HepG2 (cell line): ENCODE measurements around the gene OR7D2. TPM values are rescaled to one million over a fixed set of nuclear protein-coding genes. Genes with fewer than 3 reads are reported as not detected.

ENCODE experiments used
- ATAC-seq: fragments of 200-7000 bp; cut with Tn5 transposase; 3 replicates; pipeline ENCODE4 v1.9.1; 2020; ENCODE audit warnings: mild to moderate bottlenecking, moderate library complexity
- BruUV-seq: library from RNA; stranded (reverse); fragments of 400-500 nt; replicated peaks from 2 replicates; lab custom pipeline; 2021; lab: Mats Ljungman, UMichigan
- CTCF ChIA-PET: fragments of 300-600 bp; formaldehyde crosslinking; extraction: SDS; loops from one replicate; lab custom pipeline; 2021; ENCODE audit warnings: low total read pairs, inconsistent platforms, low intra/inter-chr PET ratio; lab: Yijun Ruan, JAX
- POLR2A ChIA-PET: fragments of 350-600 bp; sonication (Branson Sonifier 250); formaldehyde crosslinking; loops from one replicate; lab custom pipeline; 2020; ENCODE audit warnings: antibody characterized with exemption, inconsistent platforms; lab: Yijun Ruan, JAX
- DNase-seq: peaks from one replicate; pipeline ENCODE4 v3.0.0-alpha.2; 2015; ENCODE audit warnings: low spot score
- FAIRE-seq: peaks from 3 replicates; lab custom pipeline; 2011; peaks lifted over from hg19 to GRCh38; lab: Jason Lieb, UNC
- H2AFZ ChIP-seq: one replicate; pipeline ENCODE4 v1.6.1; 2011; ENCODE audit warnings: low read length, inconsistent platforms
- H3K27ac ChIP-seq: fragments of 300-600 bp; 3 replicates; pipeline ENCODE4 v1.8.0; 2011; ENCODE audit warnings: mixed run types, mild to moderate bottlenecking, mixed read lengths, low read length, inconsistent platforms; ENCODE audit not compliant: insufficient read depth; ENCODE audit errors: extremely low read length
- H3K27me3 ChIP-seq, 2 experiments: fragments of 200-600 bp in 1 of 2; 2 replicates in 1 of 2; 3 replicates in 1 of 2; pipeline versions ENCODE4 v1.6.0 to v1.8.0; 2011; ENCODE audit warnings: low read length in 2 of 2, mild to moderate bottlenecking in 2 of 2, moderate library complexity in 2 of 2, inconsistent platforms in 1 of 2; ENCODE audit not compliant: insufficient read depth in 2 of 2, control insufficient read depth in 1 of 2
- H3K36me3 ChIP-seq, 2 experiments: fragments of 200-600 bp in 1 of 2; replicated peaks in 1 of 2; 2 replicates in 1 of 2; 3 replicates in 1 of 2; pipeline versions ENCODE4 v1.5.1 to v1.8.0; 2011; ENCODE audit warnings: low read length in 2 of 2, inconsistent platforms in 1 of 2; ENCODE audit not compliant: insufficient read depth in 2 of 2, control insufficient read depth in 1 of 2
- H3K4me1 ChIP-seq: 2 replicates; pipeline ENCODE4 v1.5.1; 2012; ENCODE audit warnings: low read length, inconsistent platforms; ENCODE audit not compliant: insufficient read depth
- H3K4me2 ChIP-seq: 2 replicates; pipeline ENCODE4 v1.6.0; 2011; ENCODE audit warnings: low read depth, low read length, inconsistent platforms
- H3K4me3 ChIP-seq, 3 experiments: fragments of 200-600 bp in 1 of 3; sonication (generic), shearing (Covaris generic) in 1 of 3; replicated peaks in 1 of 3; 2 replicates each; pipeline ENCODE4 v1.5.1; 2011 to 2016; ENCODE audit warnings: low read length in 3 of 3, inconsistent platforms in 2 of 3, low read depth in 2 of 3, mild to moderate bottlenecking in 2 of 3, control low read depth in 1 of 3, mixed read lengths in 1 of 3; ENCODE audit not compliant: insufficient read depth in 1 of 3
- H3K79me2 ChIP-seq: one replicate; pipeline ENCODE4 v1.6.1; 2011; ENCODE audit warnings: low read length, inconsistent platforms; ENCODE audit not compliant: insufficient read depth
- H3K9ac ChIP-seq: 2 replicates; pipeline ENCODE4 v1.6.0; 2011; ENCODE audit warnings: mild to moderate bottlenecking, low read depth, low read length, inconsistent platforms; ENCODE audit not compliant: insufficient read depth
- H3K9me3 ChIP-seq: 2 replicates; pipeline ENCODE4 v1.5.1; 2012; ENCODE audit warnings: mild to moderate bottlenecking, low read length
- H4K20me1 ChIP-seq: 2 replicates; pipeline ENCODE4 v1.6.0; 2011; ENCODE audit warnings: inconsistent platforms, mild to moderate bottlenecking, low read length, moderate library complexity; ENCODE audit not compliant: insufficient read depth
- ATF1 ChIP-seq: IDR thresholded peaks from 2 replicates; pipeline ENCODE4 v1.6.1; 2016; ENCODE audit warnings: mild to moderate bottlenecking, control low read depth
- ETS1 ChIP-seq: sonication (generic); formaldehyde crosslinking; IDR thresholded peaks from 2 replicates; pipeline ENCODE4 v1.4.0; 2020; ENCODE audit warnings: missing genetic modification reagents
- HNRNPL ChIP-seq: fragments of 200-400 bp; formaldehyde crosslinking; IDR thresholded peaks from 2 replicates; pipeline ENCODE4 v1.6.1; 2017; ENCODE audit warnings: mild to moderate bottlenecking, low read depth, low read length
- HOXA5 ChIP-seq: sonication (generic); formaldehyde crosslinking; IDR thresholded peaks from 2 replicates; pipeline ENCODE4 v1.4.0; 2020; ENCODE audit warnings: missing genetic modification reagents
- IKZF5 ChIP-seq: IDR thresholded peaks from 2 replicates; pipeline ENCODE4 v1.6.1; 2018; ENCODE audit warnings: missing genetic modification reagents, mild to moderate bottlenecking, missing compliant biosample characterization
- MAZ ChIP-seq, 2 experiments: sonication (generic) in 1 of 2; formaldehyde crosslinking in 1 of 2; IDR thresholded peaks; 2 replicates each; pipeline versions ENCODE4 v1.5.0 to v1.6.1; 2012 to 2020; ENCODE audit warnings: low read depth in 2 of 2, mild to moderate bottlenecking in 2 of 2, borderline replicate concordance in 1 of 2, improper control_type of control experiment in 1 of 2, low read length in 1 of 2, missing genetic modification reagents in 1 of 2, moderate library complexity in 1 of 2
- PITX1 ChIP-seq: sonication (generic); formaldehyde crosslinking; IDR thresholded peaks from 2 replicates; pipeline ENCODE4 v1.5.1; 2020; ENCODE audit warnings: mild to moderate bottlenecking, missing genetic modification reagents
- RBAK ChIP-seq: sonication (generic); formaldehyde crosslinking; IDR thresholded peaks from 2 replicates; pipeline ENCODE4 v1.5.1; 2020; ENCODE audit warnings: mild to moderate bottlenecking, missing genetic modification reagents
- SIX4 ChIP-seq: sonication (generic); formaldehyde crosslinking; IDR thresholded peaks from 2 replicates; pipeline ENCODE4 v1.4.0; 2020; ENCODE audit warnings: missing genetic modification reagents
- ZBTB10 ChIP-seq: sonication (generic); formaldehyde crosslinking; IDR thresholded peaks from 2 replicates; pipeline ENCODE4 v1.4.0; 2020; ENCODE audit warnings: missing genetic modification reagents, borderline replicate concordance
- ZNF577 ChIP-seq: sonication (generic); formaldehyde crosslinking; IDR thresholded peaks from 2 replicates; pipeline ENCODE4 v1.4.0; 2020; ENCODE audit warnings: mild to moderate bottlenecking, low read depth, missing genetic modification reagents, borderline replicate concordance
- ZNF609 ChIP-seq: sonication (generic); formaldehyde crosslinking; IDR thresholded peaks from 2 replicates; pipeline ENCODE4 v1.4.0; 2020; ENCODE audit warnings: mild to moderate bottlenecking, missing genetic modification reagents, borderline replicate concordance
- ZNF766 ChIP-seq: sonication (generic); formaldehyde crosslinking; IDR thresholded peaks from 2 replicates; pipeline ENCODE4 v1.5.0; 2020; ENCODE audit warnings: missing genetic modification reagents, borderline replicate concordance
- WGBS: methylation state at CpG from one replicate; pipeline ENCODE4 v1.1.6; 2017; ENCODE audit warnings: low lambda C conversion rate; 5-methylcytosine and 5-hydroxymethylcytosine counted together
- in situ Hi-C: cut with HindIII; loops from 2 replicates; pipeline ENCODE4 v1.10.0; 2017; ENCODE audit warnings: low pct_unique_long_range_greater_than_20kb; ENCODE audit not compliant: extremely low pct_ligation_motif_present
- intact Hi-C: fragments of 100-400 bp; cut with micrococcal nuclease; formaldehyde crosslinking; loops from one replicate; pipeline ENCODE4 v1.10.0; 2022; ENCODE audit not compliant: unreplicated experiment
- polyA plus RNA-seq, 8 experiments: library from polyadenylated mRNA; depleted of rRNA in 3 of 8; stranded (reverse) in 7 of 8; unstranded in 1 of 8; fragments of >200 nt; fragmentation: Illumina TruSeq in 4 of 8; extraction: Trizol in 4 of 8; gene quantifications; 2 replicates each; pipeline versions ENCODE4 v1.2.1 to v1.2.3, GENCODE V29; 2011 to 2016; ENCODE audit warnings: low read depth in 4 of 8, missing spikeins in 1 of 8, mixed read lengths in 1 of 8; ENCODE audit not compliant: insufficient read depth in 1 of 8
- total RNA-seq, 5 experiments: library from RNA; depleted of rRNA; stranded (reverse); fragments of >200 nt; fragmentation: Illumina TruSeq; extraction: Trizol; gene quantifications; 2 replicates each; pipeline ENCODE4 v1.2.3, GENCODE V29; 2016; ENCODE audit warnings: low read depth in 1 of 5

Gene OR7D2
- total and polyA plus RNA-seq, 2 of the 13 experiments (the other 11 are each of a cell fraction or from before 2014, with no cell fraction given): 0.07 TPM; not detected in 1

- intact Hi-C loops: loop anchor here (10.0 kb wide), 2 partner anchors 302 to 452 kb away; partner anchors contain the start of genes ZNF121 and ZNF266
- no peaks in the 10 kb centered on the region for H3K4me1 ChIP-seq
- BruUV-seq: no TSS peak
- no peak for FAIRE-seq
- H2AFZ ChIP-seq: no peak overlapping the region
- no peaks in the 10 kb centered on the region for H3K79me2 ChIP-seq
- H3K4me3 ChIP-seq: no peak overlapping the region
- ATAC-seq: no peak
- TF ChIP-seq HOXA5 (CRISPR knock-in tag) (no peak), ZBTB10 (CRISPR knock-in tag) (no peak), PITX1 (CRISPR knock-in tag) (no peak), RBAK (CRISPR knock-in tag) (no peak), ETS1 (CRISPR knock-in tag) (no peak), ZNF609 (CRISPR knock-in tag) (no peak), IKZF5 (CRISPR knock-in tag) (no peak), ZNF766 (CRISPR knock-in tag) (no peak), ATF1 (no peak), MAZ (IDR thresholded peaks at IDR 0.05; ENCODE audit: borderline replicate concordance, low read depth, low read length) (no peak), MAZ (CRISPR knock-in tag; IDR thresholded peaks at IDR 0.05; ENCODE audit: low read depth) (no peak), SIX4 (CRISPR knock-in tag) (no peak), ZNF577 (CRISPR knock-in tag) (no peak), HNRNPL (no peak)
- TF ChIP-seq, all 625 proteins: peak for 0
- POLR2A ChIA-PET: no interaction called here
- H3K27me3 ChIP-seq: peaks cover 0 to 2% of the 10 kb centered on the region in 2 experiments; a peak in 2 of 5 replicates
- no peak overlapping the region for H3K27ac ChIP-seq
- H3K9me3 ChIP-seq: no peaks in the 10 kb centered on the region
- no peak overlapping the region for H3K9ac ChIP-seq
- H3K36me3 ChIP-seq: no peaks in the 10 kb centered on the region
- H3K4me2 ChIP-seq: no peak overlapping the region
- in situ Hi-C loops: loop anchor here (25.0 kb wide), 1 partner anchor 655 kb away; no protein-coding TSS in a partner anchor
- DNase-seq: no peak
- CTCF ChIA-PET: no interaction called here
- 4% methylated on average over 4 of the region's 5 CpGs for WGBS
- no peaks in the 10 kb centered on the region for H4K20me1 ChIP-seq
Observed at GRCh38 chr19:9132422-9132821, 46.4 kb upstream of the OR7D2 start.
